OCI-LY1 (cell line): ENCODE data around the gene WDR6.

Source experiments
- EZH2 ChIP-seq: fragments of 200-600 bp; sonication (generic), shearing (Covaris generic); IDR thresholded peaks from 2 replicates; pipeline ENCODE4 v1.8.0; 2017; ENCODE audit warnings: borderline replicate concordance, mixed run types, mild to moderate bottlenecking, antibody characterized with exemption, low read length, moderate library complexity, mixed read lengths
- TF ChIP-seq, protein P1 (sequence below): fragments of 200-600 bp; sonication (generic), shearing (Covaris generic); IDR thresholded peaks from 2 replicates; pipeline ENCODE4 v1.5.1; 2017; ENCODE audit warnings: mild to moderate bottlenecking, antibody characterized with exemption, low read length, moderate library complexity, mixed read lengths

DNA sequence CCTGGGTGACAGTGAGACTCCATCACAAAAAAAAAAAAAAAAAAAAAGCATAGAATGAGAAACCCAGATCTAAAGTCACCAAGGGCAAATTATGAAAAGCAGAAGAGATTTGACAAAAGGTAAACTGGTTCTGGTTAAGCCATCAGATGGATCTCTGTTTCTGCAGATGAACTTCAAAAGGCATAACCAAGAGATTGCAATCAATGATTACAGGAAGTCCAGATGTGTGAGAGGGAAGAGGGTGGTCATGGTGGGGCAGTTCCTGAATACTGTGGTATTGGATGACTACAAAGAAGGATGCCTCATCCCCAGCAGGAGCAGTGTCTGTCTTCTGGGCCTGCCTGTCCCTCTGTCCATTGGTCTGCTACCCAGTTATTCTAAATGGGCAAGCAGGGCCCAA lies 13.4 kb upstream of the WDR6 start:
- TF ChIP-seq, protein P1, sequence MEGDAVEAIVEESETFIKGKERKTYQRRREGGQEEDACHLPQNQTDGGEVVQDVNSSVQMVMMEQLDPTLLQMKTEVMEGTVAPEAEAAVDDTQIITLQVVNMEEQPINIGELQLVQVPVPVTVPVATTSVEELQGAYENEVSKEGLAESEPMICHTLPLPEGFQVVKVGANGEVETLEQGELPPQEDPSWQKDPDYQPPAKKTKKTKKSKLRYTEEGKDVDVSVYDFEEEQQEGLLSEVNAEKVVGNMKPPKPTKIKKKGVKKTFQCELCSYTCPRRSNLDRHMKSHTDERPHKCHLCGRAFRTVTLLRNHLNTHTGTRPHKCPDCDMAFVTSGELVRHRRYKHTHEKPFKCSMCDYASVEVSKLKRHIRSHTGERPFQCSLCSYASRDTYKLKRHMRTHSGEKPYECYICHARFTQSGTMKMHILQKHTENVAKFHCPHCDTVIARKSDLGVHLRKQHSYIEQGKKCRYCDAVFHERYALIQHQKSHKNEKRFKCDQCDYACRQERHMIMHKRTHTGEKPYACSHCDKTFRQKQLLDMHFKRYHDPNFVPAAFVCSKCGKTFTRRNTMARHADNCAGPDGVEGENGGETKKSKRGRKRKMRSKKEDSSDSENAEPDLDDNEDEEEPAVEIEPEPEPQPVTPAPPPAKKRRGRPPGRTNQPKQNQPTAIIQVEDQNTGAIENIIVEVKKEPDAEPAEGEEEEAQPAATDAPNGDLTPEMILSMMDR = no peak
- TF ChIP-seq EZH2 = no peak
